ENCODE measurements around the gene YES1. TPM values are rescaled to one million over a fixed set of nuclear protein-coding genes. Genes with fewer than 3 reads are reported as not detected.

The YES1 gene
- total and polyA plus RNA-seq, 2 of the 13 experiments (the other 11 are each of a cell fraction or from before 2014, with no cell fraction given), result 17.2 to 70.8 TPM

GRCh38 chr18:845152-845819 lies 33.2 kb upstream of the YES1 start (continued):
- TF ChIP-seq RELA (CRISPR knock-in tag; IDR thresholded peaks at IDR 0.05) (no peak), SIN3A (IDR thresholded peaks at IDR 0.05; ENCODE audit: borderline replicate concordance, low read depth, low read length) (no peak), DR1 (CRISPR knock-in tag; IDR thresholded peaks at IDR 0.05) (no peak), ZNF414 (CRISPR knock-in tag; IDR thresholded peaks at IDR 0.05) (no peak), ZNF124 (CRISPR knock-in tag; IDR thresholded peaks at IDR 0.05) (no peak), ZNF558 (CRISPR knock-in tag; IDR thresholded peaks at IDR 0.05; ENCODE audit: borderline replicate concordance) (no peak), TGIF2 (CRISPR knock-in tag; IDR thresholded peaks at IDR 0.05) (no peak), TFAP4 (IDR thresholded peaks at IDR 0.05; ENCODE audit: borderline replicate concordance, low read depth) (peak; percentile 71; the same call in 1 of the 2 replicates), FOXK2 (IDR thresholded peaks at IDR 0.05) (no peak), NCOR1 (IDR thresholded peaks at IDR 0.05; ENCODE audit: borderline replicate concordance, low read length) (no peak), EZH2 (conservative IDR thresholded peaks at IDR 0.05; ENCODE audit: low read depth, low read length) (no peak), MED1 (CRISPR knock-in tag; IDR thresholded peaks at IDR 0.05) (peak; percentile 81), KLF11 (CRISPR knock-in tag; IDR thresholded peaks at IDR 0.05) (no peak), ZNF318 (CRISPR knock-in tag; IDR thresholded peaks at IDR 0.05) (no peak), ZFP36 (IDR thresholded peaks at IDR 0.05; ENCODE audit: borderline replicate concordance, low read depth, low read length, partially characterized antibody) (no peak), ZSCAN31 (CRISPR knock-in tag; IDR thresholded peaks at IDR 0.05; ENCODE audit: low read depth) (no peak), SIX4 (CRISPR knock-in tag; IDR thresholded peaks at IDR 0.05) (0 out of 2 replicates have a peak, but pooled peaks have one; percentile 16), ZNF597 (CRISPR knock-in tag; IDR thresholded peaks at IDR 0.05) (no peak), TCF7L2 (IDR thresholded peaks at IDR 0.05; ENCODE audit: low read depth, low read length) (no peak), ZNF296 (CRISPR knock-in tag; conservative IDR thresholded peaks at IDR 0.05) (no peak), TRIM24 (CRISPR knock-in tag; IDR thresholded peaks at IDR 0.05) (no peak)

Data from HepG2 (cell line).